Activated CD4-positive, alpha-beta memory T cell treated with anti-CD3 and anti-CD28 coated beads, Interleukin-2, amount 10 ng/mL, durations not matched to agents 7 days and 5 days (primary cell): Measurements from ENCODE around the gene INF2. TPM values are rescaled to one million over a fixed set of nuclear protein-coding genes. Genes with fewer than 3 reads are reported as not detected.
"Not testable (repeated sequence)": the region's sequence is repeated elsewhere in the genome, so short reads cannot be mapped to it uniquely, and the experiment has no call there.

Source experiments
- CTCF ChIA-PET: fragments of 350-600 bp; sonication (Branson Sonifier 250); formaldehyde crosslinking; loops from one replicate; lab custom pipeline; 2021; ENCODE audit warnings: antibody characterized with exemption, inconsistent platforms; lab: Charles Lee
- POLR2A ChIA-PET: fragments of 350-600 bp; sonication (Branson Sonifier 250); formaldehyde crosslinking; loops from one replicate; lab custom pipeline; 2021; ENCODE audit warnings: antibody characterized with exemption; lab: Charles Lee
- DNase-seq: peaks from one replicate; pipeline ENCODE4 v3.0.0-alpha.2; 2020
- H3K27ac Mint-ChIP-seq: one replicate; pipeline ENCODE4 v1.8.0; 2021; ENCODE audit warnings: mild to moderate bottlenecking, mixed read lengths
- H3K27me3 Mint-ChIP-seq: one replicate; pipeline ENCODE4 v1.8.0; 2021; ENCODE audit warnings: mixed read lengths
- H3K36me3 Mint-ChIP-seq: one replicate; pipeline ENCODE4 v1.8.0; 2021; ENCODE audit warnings: low read depth, mixed read lengths
- H3K4me1 Mint-ChIP-seq: one replicate; pipeline ENCODE4 v1.8.0; 2021; ENCODE audit warnings: mixed read lengths
- H3K4me3 Mint-ChIP-seq: one replicate; pipeline ENCODE4 v1.8.0; 2021; ENCODE audit warnings: mild to moderate bottlenecking, mixed read lengths
- H3K9me3 Mint-ChIP-seq: one replicate; pipeline ENCODE4 v1.8.0; 2021; ENCODE audit warnings: mixed read lengths
- total RNA-seq, 2 experiments: library from RNA; stranded (reverse); gene quantifications; one replicate each; pipeline ENCODE4 v1.2.3, GENCODE V29; 2021

INF2 gene
- total RNA-seq, 2 experiments from 2014 or later = 120 to 132 TPM

- CTCF ChIA-PET = no interaction called here
- Mint-ChIP-seq H3K36me3 (peaks cover 4% of the 10 kb centered on the region), H3K9me3 (no peaks in the 10 kb centered on the region), H3K27me3 (peaks cover 44% of the 10 kb centered on the region), H3K4me3 (no peak overlapping the region), H3K4me1 (peaks cover 30% of the 10 kb centered on the region), H3K27ac (no peak overlapping the region)
- POLR2A ChIA-PET = no interaction called here
- no peak for DNase-seq
Observed at GRCh38 chr14:104661086-104661485, 28.3 kb upstream of the INF2 start.

DNA sequence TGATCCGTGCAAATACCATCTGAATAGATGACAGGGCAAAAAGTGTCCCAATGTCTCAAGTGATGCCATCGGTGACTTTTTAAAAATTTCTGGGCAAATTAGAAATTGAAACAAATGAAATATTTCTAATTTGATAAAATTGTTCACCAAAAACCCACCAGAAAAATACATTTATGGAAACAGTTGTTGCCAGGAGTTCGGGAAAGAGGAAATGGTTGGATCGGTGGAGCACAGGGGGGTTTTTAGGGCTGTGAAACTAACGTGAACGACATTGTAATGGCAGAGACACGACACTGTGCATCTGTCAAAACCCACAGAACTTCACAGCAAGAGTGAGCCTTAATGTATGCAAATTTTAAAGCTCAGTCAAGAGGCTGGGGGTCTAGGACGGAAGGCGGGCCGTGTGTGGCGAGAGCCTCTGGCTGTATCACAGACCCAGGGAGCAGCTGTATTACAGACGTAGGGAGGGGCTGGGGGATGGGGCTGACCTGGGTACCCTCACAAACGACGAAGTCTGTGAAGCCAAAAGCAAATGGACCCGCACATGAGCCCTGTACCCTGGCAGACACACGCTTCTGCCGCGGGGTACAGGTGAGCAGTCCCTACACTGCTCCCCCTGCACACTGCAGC lies 27.8 kb upstream of the INF2 start:
- H3K9me3 Mint-ChIP-seq, H3K36me3 Mint-ChIP-seq, H3K4me3 Mint-ChIP-seq, DNase-seq, POLR2A ChIA-PET, CTCF ChIA-PET, H3K27ac Mint-ChIP-seq: not testable (repeated sequence)
- H3K27me3 Mint-ChIP-seq = peaks cover 40% of the 10 kb centered on the region
- peaks cover 34% of the 10 kb centered on the region for H3K4me1 Mint-ChIP-seq

GRCh38 chr14:104662472-104662871 lies 26.9 kb upstream of the INF2 start:
- H3K27ac Mint-ChIP-seq, H3K36me3 Mint-ChIP-seq, POLR2A ChIA-PET, DNase-seq, CTCF ChIA-PET, H3K4me3 Mint-ChIP-seq, H3K9me3 Mint-ChIP-seq: not testable (repeated sequence)
- Mint-ChIP-seq H3K27me3 (peaks cover 42% of the 10 kb centered on the region), H3K4me1 (peaks cover 34% of the 10 kb centered on the region)

GRCh38 chr14:104664107-104664506 lies 25.3 kb upstream of the INF2 start:
- H3K9me3 Mint-ChIP-seq = no peaks in the 10 kb centered on the region
- H3K4me1 Mint-ChIP-seq = peaks cover 34% of the 10 kb centered on the region
- ChIA-PET POLR2A (no interaction called here), CTCF (no interaction called here)
- no peak for DNase-seq
- H3K36me3 Mint-ChIP-seq = peaks cover 4% of the 10 kb centered on the region
- peaks cover 38% of the 10 kb centered on the region for H3K27me3 Mint-ChIP-seq
- no peak overlapping the region for H3K4me3 Mint-ChIP-seq
- H3K27ac Mint-ChIP-seq = no peak overlapping the region

GRCh38 chr14:104664588-104664987 lies 24.8 kb upstream of the INF2 start:
- peaks cover 4% of the 10 kb centered on the region for H3K36me3 Mint-ChIP-seq
- no peak for DNase-seq
- H3K4me1 Mint-ChIP-seq = peaks cover 34% of the 10 kb centered on the region
- H3K27me3 Mint-ChIP-seq = peaks cover 38% of the 10 kb centered on the region
- H3K4me3 Mint-ChIP-seq = no peak overlapping the region
- CTCF ChIA-PET = no interaction called here
- no peak overlapping the region for H3K27ac Mint-ChIP-seq
- POLR2A ChIA-PET = no interaction called here
- H3K9me3 Mint-ChIP-seq = no peaks in the 10 kb centered on the region

- Mint-ChIP-seq H3K9me3 (no peaks in the 10 kb centered on the region), H3K27me3 (peaks cover 40% of the 10 kb centered on the region), H3K4me1 (peaks cover 31% of the 10 kb centered on the region), H3K36me3 (peaks cover 4% of the 10 kb centered on the region), H3K4me3 (no peak overlapping the region), H3K27ac (peak overlapping the region; percentile 1)
- POLR2A ChIA-PET = interaction anchor here (1.2 to 1.6 kb wide), 4 partner anchors 11 to 88 kb away, joined by 5 to 24 read pairs (median 6); partner anchors contain the start of genes INF2 and SIVA1
- CTCF ChIA-PET = interaction anchor here (0.7 to 1.5 kb wide), 8 partner anchors 13 to 44 kb away, joined by 3 to 9 read pairs (median 5); no protein-coding TSS in a partner anchor
- DNase-seq = no peak
Observed at GRCh38 chr14:104665114-104665656, 24.2 kb upstream of the INF2 start.

GRCh38 chr14:104665657-104666522 lies 23.5 kb upstream of the INF2 start:
- H3K36me3 Mint-ChIP-seq = peaks cover 4% of the 10 kb centered on the region
- no peak overlapping the region for H3K4me3 Mint-ChIP-seq
- H3K9me3 Mint-ChIP-seq = no peaks in the 10 kb centered on the region
- ChIA-PET CTCF (interaction anchor here (0.7 to 1.5 kb wide), 8 partner anchors 12 to 43 kb away, joined by 3 to 9 read pairs (median 5); no protein-coding TSS in a partner anchor), POLR2A (interaction anchor here (1.2 to 1.6 kb wide), 4 partner anchors 11 to 87 kb away, joined by 5 to 24 read pairs (median 6); partner anchors contain the start of genes INF2 and SIVA1)
- H3K27ac Mint-ChIP-seq = no peak overlapping the region
- H3K27me3 Mint-ChIP-seq = peaks cover 39% of the 10 kb centered on the region
- peaks cover 31% of the 10 kb centered on the region for H3K4me1 Mint-ChIP-seq
- peak; percentile 71 for DNase-seq

DNA sequence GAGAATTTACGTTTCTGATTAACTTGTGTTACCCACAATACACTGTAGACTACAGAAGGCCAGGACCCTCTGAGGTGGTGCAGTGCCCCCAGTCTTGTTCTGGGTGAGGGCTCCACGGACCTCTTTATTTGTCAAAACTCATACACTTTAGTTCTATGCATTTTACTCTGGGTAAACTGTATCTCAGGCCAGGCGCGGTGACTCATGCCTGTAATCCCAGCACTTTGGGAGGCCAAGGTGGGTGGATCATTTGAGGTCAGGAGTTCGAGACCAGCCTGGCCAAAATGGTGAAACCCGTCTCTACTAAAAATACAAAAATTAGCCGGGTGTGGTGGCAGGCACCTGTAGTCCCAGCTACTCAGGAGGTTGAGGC lies 22.9 kb upstream of the INF2 start:
- H3K9me3 Mint-ChIP-seq, H3K27ac Mint-ChIP-seq, H3K4me3 Mint-ChIP-seq, H3K36me3 Mint-ChIP-seq, DNase-seq: not testable (repeated sequence)
- POLR2A ChIA-PET = interaction anchor here (1.2 to 1.6 kb wide), 4 partner anchors 10 to 86 kb away, joined by 5 to 24 read pairs (median 6); partner anchors contain the start of genes INF2 and SIVA1
- H3K27me3 Mint-ChIP-seq = peaks cover 40% of the 10 kb centered on the region
- CTCF ChIA-PET = interaction anchor here (1.5 kb wide), 3 partner anchors 18 to 43 kb away, joined by 4 to 7 read pairs (median 6); no protein-coding TSS in a partner anchor
- H3K4me1 Mint-ChIP-seq = peaks cover 30% of the 10 kb centered on the region

GRCh38 chr14:104666981-104667380 lies 22.4 kb upstream of the INF2 start:
- POLR2A ChIA-PET = no interaction called here
- Mint-ChIP-seq H3K4me1 (peaks cover 30% of the 10 kb centered on the region), H3K27me3 (peaks cover 38% of the 10 kb centered on the region)

GRCh38 chr14:104669697-104670096 lies 19.7 kb upstream of the INF2 start:
- Mint-ChIP-seq H3K9me3 (no peaks in the 10 kb centered on the region), H3K36me3 (peaks cover 4% of the 10 kb centered on the region), H3K4me3 (no peak overlapping the region), H3K27ac (no peak overlapping the region), H3K27me3 (peaks cover 37% of the 10 kb centered on the region), H3K4me1 (peaks cover 26% of the 10 kb centered on the region)
- CTCF ChIA-PET = interaction anchor here (1.3 kb wide), 1 partner anchor 8 kb away, joined by 4 read pairs; no protein-coding TSS in a partner anchor
- POLR2A ChIA-PET = no interaction called here
- no peak for DNase-seq

More at GRCh38 chr14:104666981-104667380, 22.4 kb upstream of the INF2 start:
- DNase-seq = no peak
- Mint-ChIP-seq H3K36me3 (peaks cover 4% of the 10 kb centered on the region), H3K27ac (no peak overlapping the region), H3K4me3 (no peak overlapping the region), H3K9me3 (no peaks in the 10 kb centered on the region)
- CTCF ChIA-PET = no interaction called here

DNA sequence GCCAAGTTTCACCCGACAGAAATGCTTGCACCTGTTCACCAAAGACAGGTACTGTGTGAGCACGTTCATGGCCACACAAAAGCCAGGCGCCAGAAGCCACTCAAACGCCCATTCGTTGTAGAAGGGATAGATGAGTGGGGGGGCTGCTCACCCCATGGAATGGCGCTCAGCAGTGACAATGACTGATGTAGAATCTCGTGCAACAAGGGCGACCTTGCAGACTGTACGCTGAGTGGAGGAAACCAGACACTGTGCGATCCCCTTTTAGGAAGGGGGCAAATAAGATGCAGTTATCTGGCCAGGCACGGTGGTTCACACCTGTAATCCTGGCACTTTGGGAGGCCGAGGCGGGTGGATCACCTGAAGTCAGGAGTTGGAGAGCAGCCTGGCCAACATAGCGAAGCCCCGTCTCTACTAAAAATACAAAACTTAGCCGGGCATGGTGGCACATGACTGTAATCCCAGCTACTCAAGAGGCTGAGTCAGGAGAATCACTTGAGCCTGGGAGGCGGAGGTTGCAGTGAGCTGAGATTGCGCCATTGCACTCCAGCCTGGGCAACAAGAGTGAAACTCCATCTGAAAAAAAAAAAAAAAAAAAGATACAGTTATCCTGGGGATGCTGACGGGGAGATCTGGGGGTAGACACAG lies 18.0 kb upstream of the INF2 start:
- POLR2A ChIA-PET, H3K27ac Mint-ChIP-seq, H3K9me3 Mint-ChIP-seq, H3K36me3 Mint-ChIP-seq, H3K4me3 Mint-ChIP-seq, DNase-seq, CTCF ChIA-PET: not testable (repeated sequence)
- H3K4me1 Mint-ChIP-seq = peaks cover 13% of the 10 kb centered on the region
- peaks cover 35% of the 10 kb centered on the region for H3K27me3 Mint-ChIP-seq

GRCh38 chr14:104672119-104672518 lies 17.3 kb upstream of the INF2 start:
- H3K4me3 Mint-ChIP-seq, H3K27ac Mint-ChIP-seq, DNase-seq, H3K9me3 Mint-ChIP-seq, POLR2A ChIA-PET, H3K36me3 Mint-ChIP-seq: not testable (repeated sequence)
- H3K4me1 Mint-ChIP-seq = peaks cover 15% of the 10 kb centered on the region
- CTCF ChIA-PET = interaction anchor here (0.7 kb wide), 1 partner anchor 649 kb away, joined by 3 read pairs; no protein-coding TSS in a partner anchor
- peaks cover 37% of the 10 kb centered on the region for H3K27me3 Mint-ChIP-seq
